GM21717 (cell line): ENCODE results near the gene LILRB3.

Experiments used
- ATAC-seq: cut with Tn5 transposase; IDR thresholded peaks from one replicate; pipeline ENCODE4 v1.9.1; 2021; ENCODE audit warnings: mild to moderate bottlenecking, moderate library complexity; ENCODE audit not compliant: unreplicated experiment

Gene LILRB3

GRCh38 chr19:54169149-54169740, 53.6 kb downstream of the LILRB3 start:
- ATAC-seq: no peak

GRCh38 chr19:54168174-54168917, 54.5 kb downstream of the LILRB3 start:
- no peak for ATAC-seq
